MCF 10A (cell line): ENCODE measurements around the gene CTBP2. TPM values are rescaled to one million over a fixed set of nuclear protein-coding genes. Genes with fewer than 3 reads are reported as not detected.

ENCODE experiments used
- BruUV-seq: library from RNA; stranded (reverse); fragments of 400-500 nt; replicated peaks from 2 replicates; lab custom pipeline; 2021; lab: Mats Ljungman, UMichigan
- CTCF ChIA-PET: fragments of 300-600 bp; sonication (Branson Sonifier 250); formaldehyde crosslinking; extraction: SDS; loops from one replicate; lab custom pipeline; 2021; ENCODE audit warnings: antibody characterized with exemption, inconsistent platforms; lab: Yijun Ruan, JAX
- POLR2A ChIA-PET: fragments of 300-600, 350-650 bp; sonication (Branson Sonifier 250); formaldehyde crosslinking; extraction: SDS; loops from one replicate; lab custom pipeline; 2020; ENCODE audit warnings: antibody characterized with exemption, inconsistent platforms; lab: Yijun Ruan, JAX
- DNase-seq: peaks from one replicate; pipeline ENCODE4 v3.0.0-alpha.2; 2018; ENCODE audit not compliant: unreplicated experiment
- H3K27ac Mint-ChIP-seq: one replicate; pipeline ENCODE4 v1.8.0; 2022; ENCODE audit warnings: mild to moderate bottlenecking, low read depth, mixed read lengths; ENCODE audit not compliant: unreplicated experiment
- H3K27me3 Mint-ChIP-seq: one replicate; pipeline ENCODE4 v1.8.0; 2022; ENCODE audit warnings: mixed read lengths; ENCODE audit not compliant: insufficient read depth, unreplicated experiment
- H3K36me3 Mint-ChIP-seq: one replicate; pipeline ENCODE4 v1.8.0; 2022; ENCODE audit warnings: mild to moderate bottlenecking, moderate library complexity, mixed read lengths; ENCODE audit not compliant: insufficient read depth, unreplicated experiment
- H3K4me1 Mint-ChIP-seq: one replicate; pipeline ENCODE4 v1.8.0; 2022; ENCODE audit warnings: mixed read lengths; ENCODE audit not compliant: insufficient read depth, unreplicated experiment
- H3K4me3 Mint-ChIP-seq: one replicate; pipeline ENCODE4 v1.8.0; 2022; ENCODE audit warnings: mild to moderate bottlenecking, moderate library complexity, mixed read lengths; ENCODE audit not compliant: unreplicated experiment
- H3K9me3 Mint-ChIP-seq: one replicate; pipeline ENCODE4 v1.8.0; 2022; ENCODE audit warnings: mixed read lengths; ENCODE audit not compliant: unreplicated experiment
- CTCF ChIP-seq: fragments of 200-600 bp; IDR thresholded peaks from one replicate; pipeline ENCODE4 v1.8.0; 2022; ENCODE audit warnings: antibody characterized with exemption, mild to moderate bottlenecking; ENCODE audit not compliant: unreplicated experiment
- intact Hi-C: fragments of 100-400 bp; cut with micrococcal nuclease; formaldehyde crosslinking; loops from 2 replicates; pipeline ENCODE4 v1.14.1; 2022
- total RNA-seq: library from RNA; stranded (reverse); gene quantifications from 2 replicates; pipeline ENCODE4 v1.2.3, GENCODE V29; 2022

The CTBP2 gene
- total RNA-seq, 1 experiment from 2014 or later, result 152 TPM

- CTCF ChIA-PET, result interaction anchor here (0.6 kb wide), 1 partner anchor 78 kb away, joined by 3 read pairs; no protein-coding TSS in a partner anchor
- H3K4me1 Mint-ChIP-seq, result peaks cover 33% of the 10 kb centered on the region
- POLR2A ChIA-PET, result interaction anchor here (0.6 kb wide), 1 partner anchor 60 kb away, joined by 3 read pairs; no protein-coding TSS in a partner anchor
- no TSS peak for BruUV-seq
- intact Hi-C loops, result no loop called here
- no peaks in the 10 kb centered on the region for H3K9me3 Mint-ChIP-seq
- H3K27me3 Mint-ChIP-seq, result no peaks in the 10 kb centered on the region
- no peak for TF ChIP-seq CTCF
- peaks cover 30% of the 10 kb centered on the region for H3K36me3 Mint-ChIP-seq
- no peak for DNase-seq
- H3K4me3 Mint-ChIP-seq, result no peak overlapping the region
- H3K27ac Mint-ChIP-seq, result no peak overlapping the region
Observed at GRCh38 chr10:125095228-125095627, 65.1 kb downstream of the CTBP2 start.

GRCh38 chr10:125094806-125095205, 65.6 kb downstream of the CTBP2 start:
- TF ChIP-seq CTCF, result no peak
- POLR2A ChIA-PET, result no interaction called here
- Mint-ChIP-seq H3K27ac (no peak overlapping the region), H3K27me3 (no peaks in the 10 kb centered on the region), H3K4me1 (peaks cover 33% of the 10 kb centered on the region), H3K4me3 (no peak overlapping the region), H3K36me3 (peaks cover 27% of the 10 kb centered on the region), H3K9me3 (no peaks in the 10 kb centered on the region)
- CTCF ChIA-PET, result interaction anchor here (0.6 kb wide), 1 partner anchor 77 kb away, joined by 3 read pairs; no protein-coding TSS in a partner anchor
- intact Hi-C loops, result no loop called here
- no TSS peak for BruUV-seq
- DNase-seq, result no peak

- Mint-ChIP-seq H3K4me1 (peaks cover 33% of the 10 kb centered on the region), H3K4me3 (no peak overlapping the region), H3K9me3 (no peaks in the 10 kb centered on the region), H3K27me3 (no peaks in the 10 kb centered on the region), H3K27ac (no peak overlapping the region), H3K36me3 (peaks cover 22% of the 10 kb centered on the region)
- DNase-seq, result no peak
- CTCF ChIA-PET, result no interaction called here
- no TSS peak for BruUV-seq
- no peak for TF ChIP-seq CTCF
- POLR2A ChIA-PET, result no interaction called here
- intact Hi-C loops, result no loop called here
Observed at GRCh38 chr10:125093974-125094705, 66.2 kb downstream of the CTBP2 start.

- H3K4me3 Mint-ChIP-seq, result no peak overlapping the region
- peaks cover 38% of the 10 kb centered on the region for H3K4me1 Mint-ChIP-seq
- no peak overlapping the region for H3K27ac Mint-ChIP-seq
- peak; percentile 32 for DNase-seq
- H3K27me3 Mint-ChIP-seq, result no peaks in the 10 kb centered on the region
- no peak for TF ChIP-seq CTCF
- no TSS peak for BruUV-seq
- POLR2A ChIA-PET, result no interaction called here
- intact Hi-C loops, result no loop called here
- peaks cover 25% of the 10 kb centered on the region for H3K36me3 Mint-ChIP-seq
- CTCF ChIA-PET, result no interaction called here
- H3K9me3 Mint-ChIP-seq, result no peaks in the 10 kb centered on the region
Observed at GRCh38 chr10:125093199-125093973, 67.0 kb downstream of the CTBP2 start.
